BJ (cell line): ENCODE data around the gene ADAMTS19. TPM values are rescaled to one million over a fixed set of nuclear protein-coding genes. Genes with fewer than 3 reads are reported as not detected.

Experiments used
- CTCF ChIA-PET: fragments of 350-600 bp; formaldehyde crosslinking; extraction: SDS; loops from one replicate; lab custom pipeline; 2021; ENCODE audit warnings: antibody characterized with exemption, inconsistent platforms; lab: Yijun Ruan, JAX
- POLR2A ChIA-PET: fragments of 300-600 bp; sonication (Branson Sonifier 250); formaldehyde crosslinking; extraction: SDS; loops from one replicate; lab custom pipeline; 2021; ENCODE audit warnings: antibody characterized with exemption; lab: Charles Lee
- DNase-seq: peaks from one replicate; pipeline ENCODE4 v3.0.0-alpha.2; 2011; ENCODE audit warnings: low read depth
- H3K27me3 ChIP-seq: 2 replicates; pipeline ENCODE4 v1.6.0; 2011; ENCODE audit warnings: low read length; ENCODE audit not compliant: control insufficient read depth, insufficient read depth
- H3K36me3 ChIP-seq: 2 replicates; pipeline ENCODE4 v1.5.1; 2011; ENCODE audit warnings: low read length; ENCODE audit not compliant: control insufficient read depth, insufficient read depth
- H3K4me3 ChIP-seq: 2 replicates; pipeline ENCODE4 v1.5.1; 2011; ENCODE audit warnings: low read depth, mild to moderate bottlenecking, control low read depth, low read length
- polyA plus RNA-seq: library from polyadenylated mRNA; depleted of rRNA; stranded (reverse); fragments of >200 nt; gene quantifications from 2 replicates; pipeline ENCODE4 v1.2.3, GENCODE V29; 2011
- TF ChIP-seq, protein P1 (sequence below): IDR thresholded peaks from 2 replicates; pipeline ENCODE4 v1.5.1; 2011; ENCODE audit warnings: low read depth, mild to moderate bottlenecking, control low read depth, inconsistent platforms, low read length, moderate library complexity; ENCODE audit not compliant: insufficient read depth

Gene ADAMTS19
- polyA plus RNA-seq, 1 experiment, result 0.34 TPM

DNA sequence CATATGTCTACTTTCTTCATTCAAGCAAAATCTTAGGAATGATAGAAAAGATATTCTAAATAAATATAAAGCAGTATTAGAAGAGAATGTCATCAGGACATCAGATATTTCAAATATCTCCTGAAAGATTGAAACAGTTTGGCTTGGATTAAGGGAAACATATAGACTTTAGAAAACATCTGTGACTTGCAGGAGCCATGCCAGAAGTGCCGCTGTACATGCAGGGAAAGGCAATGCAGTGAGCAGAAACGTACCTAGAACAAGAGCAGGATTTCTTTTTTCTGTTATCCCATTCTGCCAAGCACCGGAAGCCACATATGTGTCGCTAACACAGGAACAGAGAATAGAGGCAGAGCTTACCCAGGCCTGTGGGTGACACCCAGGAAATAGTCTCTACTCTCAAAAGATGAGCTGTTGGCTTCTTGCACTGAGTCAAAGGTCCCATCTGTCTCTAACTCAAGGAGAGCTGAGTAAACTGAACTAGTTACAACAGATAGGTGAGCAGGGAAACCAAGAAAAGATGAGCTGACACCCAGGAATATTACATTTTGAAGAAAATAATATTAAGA, 5.8 kb downstream of the ADAMTS19 start:
- TF ChIP-seq, protein P1, sequence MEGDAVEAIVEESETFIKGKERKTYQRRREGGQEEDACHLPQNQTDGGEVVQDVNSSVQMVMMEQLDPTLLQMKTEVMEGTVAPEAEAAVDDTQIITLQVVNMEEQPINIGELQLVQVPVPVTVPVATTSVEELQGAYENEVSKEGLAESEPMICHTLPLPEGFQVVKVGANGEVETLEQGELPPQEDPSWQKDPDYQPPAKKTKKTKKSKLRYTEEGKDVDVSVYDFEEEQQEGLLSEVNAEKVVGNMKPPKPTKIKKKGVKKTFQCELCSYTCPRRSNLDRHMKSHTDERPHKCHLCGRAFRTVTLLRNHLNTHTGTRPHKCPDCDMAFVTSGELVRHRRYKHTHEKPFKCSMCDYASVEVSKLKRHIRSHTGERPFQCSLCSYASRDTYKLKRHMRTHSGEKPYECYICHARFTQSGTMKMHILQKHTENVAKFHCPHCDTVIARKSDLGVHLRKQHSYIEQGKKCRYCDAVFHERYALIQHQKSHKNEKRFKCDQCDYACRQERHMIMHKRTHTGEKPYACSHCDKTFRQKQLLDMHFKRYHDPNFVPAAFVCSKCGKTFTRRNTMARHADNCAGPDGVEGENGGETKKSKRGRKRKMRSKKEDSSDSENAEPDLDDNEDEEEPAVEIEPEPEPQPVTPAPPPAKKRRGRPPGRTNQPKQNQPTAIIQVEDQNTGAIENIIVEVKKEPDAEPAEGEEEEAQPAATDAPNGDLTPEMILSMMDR, result no peak
- H3K4me3 ChIP-seq, result no peak overlapping the region
- ChIA-PET POLR2A (no interaction called here), CTCF (no interaction called here)
- H3K36me3 ChIP-seq, result no peaks in the 10 kb centered on the region
- DNase-seq, result no peak
- H3K27me3 ChIP-seq, result peaks cover 5% of the 10 kb centered on the region

DNA sequence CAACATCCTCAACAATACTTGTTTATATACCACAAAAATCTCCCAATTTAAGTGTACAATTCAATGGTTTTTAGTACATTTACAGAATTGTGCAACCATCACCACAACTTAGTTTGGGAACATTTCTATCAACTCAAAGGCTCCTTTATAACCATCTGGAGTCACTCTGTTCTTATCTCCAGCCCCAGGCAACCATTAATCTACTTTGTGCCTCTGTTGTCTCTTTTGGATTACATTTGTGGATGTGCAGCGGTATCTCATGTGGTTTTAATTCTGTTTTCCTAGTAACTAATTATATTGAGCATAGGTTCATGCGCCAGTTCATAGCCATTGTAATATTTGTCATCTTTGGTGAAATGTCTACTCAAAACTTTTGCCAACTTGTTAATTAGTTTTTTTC, 14.4 kb downstream of the ADAMTS19 start:
- H3K36me3 ChIP-seq, result no peaks in the 10 kb centered on the region
- no peak for DNase-seq
- ChIA-PET CTCF (no interaction called here), POLR2A (no interaction called here)
- no peak overlapping the region for H3K4me3 ChIP-seq
- no peaks in the 10 kb centered on the region for H3K27me3 ChIP-seq
- TF ChIP-seq, protein P1, result no peak

DNA sequence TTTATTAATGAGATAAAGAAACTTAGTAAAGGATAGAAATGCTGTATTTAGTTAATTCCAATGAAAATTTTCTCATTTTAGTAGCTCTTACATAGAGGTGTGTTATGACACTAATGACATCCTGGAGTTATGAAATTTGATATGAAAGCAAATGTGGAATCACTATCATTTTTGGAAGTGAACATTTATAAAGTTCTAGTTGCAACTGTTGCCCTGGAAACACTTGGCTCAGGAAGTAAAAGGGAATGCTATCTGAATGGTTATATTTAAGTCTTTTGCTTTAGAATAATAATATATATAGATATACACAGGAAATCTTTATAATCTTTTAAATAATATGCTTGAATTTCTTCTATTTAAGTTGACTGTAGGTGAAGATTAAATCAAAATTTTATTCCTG, 16.7 kb downstream of the ADAMTS19 start:
- CTCF ChIA-PET, result no interaction called here
- POLR2A ChIA-PET, result no interaction called here
- TF ChIP-seq, protein P1, result no peak
- Histone ChIP-seq H3K36me3 (no peaks in the 10 kb centered on the region), H3K4me3 (no peak overlapping the region), H3K27me3 (no peaks in the 10 kb centered on the region)
- no peak for DNase-seq

DNA sequence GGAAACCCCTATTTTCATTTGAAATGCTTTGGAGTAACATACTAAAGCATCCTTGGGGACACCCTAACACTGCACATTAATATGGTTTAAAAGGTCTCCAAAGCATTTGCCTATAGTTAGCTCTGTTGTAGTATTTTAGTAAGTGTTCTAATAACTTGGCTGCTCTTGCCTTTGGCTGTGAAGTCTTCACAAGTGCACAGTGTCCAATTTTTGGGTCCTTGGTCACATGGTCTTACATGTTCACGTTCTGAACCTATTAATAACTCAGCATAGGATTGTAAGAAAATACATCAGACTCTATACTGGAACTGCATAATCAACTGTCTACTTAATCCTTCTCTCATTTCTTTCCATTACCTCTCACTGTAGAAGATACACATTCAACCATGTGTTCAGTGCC, 17.4 kb downstream of the ADAMTS19 start:
- Histone ChIP-seq H3K36me3 (no peaks in the 10 kb centered on the region), H3K4me3 (no peak overlapping the region), H3K27me3 (no peaks in the 10 kb centered on the region)
- ChIA-PET CTCF (interaction anchor here (0.6 kb wide), 1 partner anchor 9 kb away, joined by 4 read pairs; no protein-coding TSS in a partner anchor), POLR2A (no interaction called here)
- no peak for DNase-seq
- TF ChIP-seq, protein P1, result no peak

DNA sequence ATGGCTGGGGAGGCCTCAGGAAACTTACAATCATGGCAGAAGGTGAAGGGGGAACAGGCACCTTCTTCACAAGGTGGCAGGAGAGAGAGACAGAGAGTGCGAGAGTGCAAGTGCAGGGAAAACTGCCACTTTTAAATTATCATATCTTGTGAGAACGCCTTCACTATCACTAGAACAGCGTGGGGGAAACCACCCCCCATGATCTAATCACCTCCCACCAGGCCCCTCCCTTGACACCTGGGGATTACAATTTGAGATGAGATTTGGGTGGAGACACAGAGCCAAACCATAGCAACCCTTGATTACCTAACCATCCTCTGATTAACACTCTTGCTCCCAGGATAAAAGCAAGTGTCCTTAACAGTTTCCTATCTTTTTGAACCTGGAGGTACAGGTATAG, 21.1 kb downstream of the ADAMTS19 start:
- ChIA-PET CTCF (no interaction called here), POLR2A (no interaction called here)
- TF ChIP-seq, protein P1, result no peak
- Histone ChIP-seq H3K27me3 (no peaks in the 10 kb centered on the region), H3K36me3 (no peaks in the 10 kb centered on the region), H3K4me3 (no peak overlapping the region)
- DNase-seq, result no peak
